GM21529 (cell line): ENCODE results near the gene RAB8B.

Experiments used
- ATAC-seq: cut with Tn5 transposase; IDR thresholded peaks from one replicate; pipeline ENCODE4 v1.9.1; 2021; ENCODE audit not compliant: unreplicated experiment

Gene RAB8B

DNA sequence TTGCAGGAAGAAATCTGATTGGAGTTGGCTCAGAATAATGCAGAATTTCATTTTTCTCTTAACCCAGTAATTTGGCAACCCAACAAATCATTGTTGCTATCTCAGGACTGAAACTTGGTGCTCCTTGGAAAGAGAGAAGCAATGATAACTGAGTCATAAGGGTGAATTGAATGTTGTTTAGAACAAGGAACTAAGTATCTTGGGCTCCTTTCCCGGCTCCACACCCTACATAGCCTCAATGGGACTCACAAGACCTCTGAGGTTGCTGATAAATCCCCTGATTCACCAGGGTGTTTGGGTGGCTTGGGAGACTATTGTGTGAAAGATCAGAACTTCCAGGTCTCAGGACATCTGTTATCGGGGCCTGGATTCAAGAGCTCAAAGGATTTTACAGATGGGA, 7.8 kb upstream of the RAB8B start:
- no peak for ATAC-seq

- ATAC-seq: no peak
Observed at GRCh38 chr15:63185206-63185605, 4.2 kb upstream of the RAB8B start.

GRCh38 chr15:63186065-63186464, 3.3 kb upstream of the RAB8B start:
- no peak for ATAC-seq

DNA sequence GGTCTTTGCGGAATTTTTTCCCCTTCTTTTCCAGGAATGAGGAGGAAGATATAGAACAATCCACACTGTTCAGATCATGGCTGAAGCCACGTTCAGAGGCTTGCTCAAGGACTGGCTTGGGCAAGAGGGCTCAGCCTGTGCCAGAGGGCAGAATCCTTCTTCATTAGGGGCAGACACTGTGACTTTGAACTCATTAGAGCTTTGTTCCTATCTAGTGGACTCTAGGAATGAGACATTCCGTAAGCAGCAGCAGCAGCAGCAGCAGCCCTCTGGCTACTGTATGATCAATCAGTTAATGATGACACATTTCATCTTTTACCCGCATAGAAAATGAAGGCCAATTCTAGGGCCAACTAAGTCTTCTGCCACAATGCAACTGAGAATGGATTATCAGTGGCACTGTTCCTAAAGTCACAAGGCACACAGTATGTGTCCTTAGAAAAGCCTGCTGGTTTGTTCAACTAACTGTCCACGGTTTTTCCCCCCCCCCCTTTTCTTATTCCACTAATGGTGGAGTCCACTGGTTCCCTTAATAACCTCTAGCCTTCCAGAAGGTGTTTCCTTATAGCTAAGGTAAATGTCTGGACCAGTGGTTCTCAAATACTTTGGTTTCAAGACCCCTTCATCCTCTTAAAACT, 1.7 kb upstream of the RAB8B start:
- no peak for ATAC-seq

DNA sequence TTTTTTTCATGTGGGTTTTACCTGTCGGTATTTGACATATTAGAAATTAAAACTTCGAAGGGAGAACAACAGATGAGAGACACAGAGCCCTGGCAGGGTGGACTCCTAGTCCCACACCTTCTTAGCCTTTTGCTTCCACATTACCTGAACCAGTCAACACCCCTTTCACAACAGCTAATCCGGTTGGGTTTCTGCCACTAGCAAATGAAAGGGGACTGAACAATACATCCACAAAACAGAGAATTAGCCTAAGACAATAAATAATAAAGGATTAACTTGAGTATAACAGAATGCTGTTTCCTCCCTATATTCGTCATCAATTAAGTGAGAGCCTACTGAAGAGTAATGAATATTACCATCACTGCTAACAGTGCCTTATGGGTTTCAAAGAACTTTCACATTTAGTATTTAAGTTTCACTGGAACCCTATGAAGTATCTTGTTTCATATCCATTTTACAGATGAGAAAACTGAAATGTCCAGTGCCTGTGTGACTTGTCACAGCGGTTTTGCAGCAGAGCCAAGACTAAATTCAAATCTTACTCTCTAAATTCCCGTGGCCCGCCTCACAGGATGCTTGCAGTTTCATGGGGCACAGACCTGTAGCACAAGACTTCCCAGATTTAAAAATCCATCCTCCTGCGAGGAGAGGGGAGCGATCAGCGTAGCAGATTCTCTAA, 1.0 kb upstream of the RAB8B start:
- no peak for ATAC-seq

- no peak for ATAC-seq
Observed at GRCh38 chr15:63189941-63190768, 749 bp downstream of the RAB8B start.

DNA sequence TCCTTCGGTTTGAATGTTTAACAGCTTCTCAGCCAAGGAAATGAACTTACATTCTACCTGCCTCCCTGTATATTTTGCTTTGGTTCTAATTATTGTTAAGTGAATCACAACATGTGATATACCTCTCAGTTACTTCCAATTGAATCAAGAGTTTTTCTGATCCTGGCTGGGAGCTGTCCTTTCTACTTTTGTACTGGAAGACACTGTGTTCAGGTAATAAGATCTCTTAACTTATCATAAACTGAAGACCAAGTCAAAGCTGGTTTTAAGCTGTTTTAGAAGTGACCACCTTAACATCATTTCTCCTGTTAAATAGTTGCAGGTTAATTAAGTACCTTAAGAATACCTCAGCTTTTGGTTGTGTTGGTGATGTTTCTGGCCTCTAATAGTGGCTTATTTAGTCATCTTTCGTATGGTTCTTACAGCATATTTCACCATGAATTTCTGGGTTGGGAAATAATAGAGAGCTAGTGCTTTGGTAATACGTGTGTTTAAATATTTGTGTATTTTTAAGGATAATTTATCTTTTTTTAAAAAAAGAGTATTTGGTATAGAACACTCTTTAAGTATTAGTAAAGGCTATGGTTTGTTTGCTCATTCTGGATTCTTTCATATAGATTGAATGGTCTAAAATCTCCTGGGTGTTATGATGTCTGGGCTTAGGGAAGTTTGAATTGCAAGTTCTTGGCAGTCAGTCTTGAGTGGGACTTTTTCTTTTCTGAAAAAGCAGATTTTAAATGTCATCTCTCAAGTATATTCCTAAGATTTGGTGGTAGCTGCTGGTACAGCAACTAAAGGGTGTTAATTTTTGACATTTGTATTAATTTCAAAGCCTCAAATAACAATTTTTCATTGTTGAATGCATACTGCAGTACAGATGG, 1.6 kb downstream of the RAB8B start:
- no peak for ATAC-seq

- peak; percentile 38 for ATAC-seq
Observed at GRCh38 chr15:63191895-63192618, 2.7 kb downstream of the RAB8B start.

DNA sequence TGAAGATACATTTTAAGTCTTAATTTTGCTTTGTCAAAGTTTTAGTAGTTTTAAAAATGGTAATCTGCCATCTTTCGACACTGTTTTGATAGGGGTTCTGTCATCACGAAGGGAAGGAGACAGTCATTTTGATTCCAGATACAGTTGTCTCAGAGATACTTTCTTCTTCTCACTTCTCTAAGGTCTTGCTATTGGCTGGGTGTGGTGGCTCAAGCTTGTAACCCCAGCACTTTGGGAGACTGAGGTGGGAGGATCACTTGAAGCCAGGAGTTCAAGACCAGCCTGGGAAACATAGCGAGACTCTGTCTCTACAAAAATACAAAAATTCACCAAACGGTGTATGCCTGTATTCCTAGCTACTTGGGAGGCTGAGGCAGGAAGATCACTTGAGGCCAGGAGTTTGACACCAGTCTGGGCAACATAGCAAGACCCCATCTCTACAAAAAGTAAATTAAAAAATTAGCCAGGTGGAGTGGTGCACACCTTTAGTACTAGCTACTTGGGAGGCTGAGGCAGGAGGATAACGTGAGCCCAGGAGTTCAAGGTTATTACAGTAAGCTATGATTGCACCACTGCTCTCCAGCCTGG, 3.3 kb downstream of the RAB8B start:
- ATAC-seq: no peak

- no peak for ATAC-seq
Observed at GRCh38 chr15:63194302-63194701, 4.9 kb downstream of the RAB8B start.

GRCh38 chr15:63194880-63195568, 5.6 kb downstream of the RAB8B start:
- ATAC-seq: no peak

DNA sequence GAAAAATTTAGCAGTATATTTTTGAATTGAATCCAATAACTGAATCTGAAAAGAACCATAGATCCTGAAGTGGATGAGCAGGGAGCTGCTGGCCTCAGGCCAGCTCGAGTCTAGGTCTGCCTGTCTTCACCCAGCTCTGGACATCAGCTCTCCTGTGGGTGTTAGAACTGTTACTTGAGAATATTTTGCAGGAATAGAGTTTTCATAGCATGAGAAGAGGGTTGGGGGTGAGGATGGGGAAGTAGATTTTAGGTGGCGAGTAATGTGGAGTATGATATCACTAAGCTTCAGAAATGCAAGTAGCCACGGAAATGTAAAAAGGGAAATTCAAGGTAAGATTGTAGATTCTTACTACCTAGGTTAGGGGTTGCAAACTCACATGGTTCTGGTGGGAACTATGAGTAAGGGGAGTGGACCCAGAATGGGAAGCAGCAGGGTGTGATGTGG, 6.2 kb downstream of the RAB8B start:
- no peak for ATAC-seq

GRCh38 chr15:63196842-63197241, 7.4 kb downstream of the RAB8B start:
- ATAC-seq: no peak

DNA sequence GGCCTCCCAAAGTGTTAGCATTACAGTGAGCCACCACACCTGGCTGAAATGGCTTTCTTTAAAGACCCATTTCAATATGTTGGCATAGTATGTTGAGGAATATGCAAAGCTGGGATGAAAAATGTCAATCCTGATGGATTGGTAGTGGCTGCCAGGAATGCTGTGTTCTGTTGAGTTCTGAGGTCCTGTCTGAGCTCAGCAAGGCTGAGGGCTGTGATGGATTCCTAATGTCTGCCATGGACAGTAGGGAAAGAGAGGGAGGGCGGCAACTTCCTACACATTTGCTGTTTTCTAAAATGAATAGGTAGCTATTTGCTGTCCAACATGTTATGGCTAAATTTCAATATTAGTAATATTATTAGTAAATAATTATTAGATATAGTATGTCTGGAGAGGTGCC, 8.2 kb downstream of the RAB8B start:
- no peak for ATAC-seq

GRCh38 chr15:63198371-63199250, 9.2 kb downstream of the RAB8B start:
- ATAC-seq: no peak

DNA sequence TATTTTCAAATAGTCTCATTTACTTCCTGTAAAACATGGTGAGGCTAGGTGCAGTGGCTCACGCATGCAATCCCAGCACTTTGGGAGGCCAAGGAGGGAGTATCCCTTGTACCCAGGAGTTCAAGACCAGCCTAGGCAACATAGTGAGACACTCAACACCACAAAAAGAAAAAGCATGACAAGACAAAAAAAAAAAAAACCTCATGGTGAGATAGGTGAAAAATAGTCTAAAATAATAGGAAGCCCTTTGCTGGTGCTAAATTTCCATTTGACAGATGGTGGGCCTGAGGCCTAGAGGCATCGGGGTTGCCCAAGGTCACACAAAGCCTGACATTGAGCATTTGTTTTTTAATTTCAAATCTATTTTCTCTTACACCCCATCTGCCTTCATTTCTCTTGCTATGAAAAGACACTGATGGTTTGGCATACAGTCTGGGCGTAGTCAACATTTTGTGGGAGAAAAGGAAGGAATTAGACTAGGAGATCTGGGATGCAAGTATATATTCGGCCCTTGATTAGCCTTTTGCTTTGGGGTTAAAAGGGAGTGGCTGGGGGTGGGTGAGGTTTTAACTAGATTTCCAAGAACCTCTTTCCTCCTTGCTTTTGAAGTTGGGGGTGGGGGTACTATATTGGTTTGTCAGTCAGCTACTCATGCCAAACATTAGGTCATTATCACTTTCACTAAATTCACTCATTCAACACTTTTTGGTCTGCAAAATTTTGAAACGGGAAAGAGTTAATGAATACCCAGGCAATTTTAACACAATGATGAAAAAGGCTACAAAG, 11.3 kb downstream of the RAB8B start:
- ATAC-seq: no peak

- ATAC-seq: no peak
Observed at GRCh38 chr15:63202861-63203260, 13.5 kb downstream of the RAB8B start.
